GM19372 (cell line): ENCODE results near the gene EPHA4.

Experiments
- ATAC-seq: cut with Tn5 transposase; IDR thresholded peaks from one replicate; pipeline ENCODE4 v1.9.1; 2021; ENCODE audit warnings: mild to moderate bottlenecking, low read depth, moderate library complexity; ENCODE audit not compliant: unreplicated experiment

The EPHA4 gene

DNA sequence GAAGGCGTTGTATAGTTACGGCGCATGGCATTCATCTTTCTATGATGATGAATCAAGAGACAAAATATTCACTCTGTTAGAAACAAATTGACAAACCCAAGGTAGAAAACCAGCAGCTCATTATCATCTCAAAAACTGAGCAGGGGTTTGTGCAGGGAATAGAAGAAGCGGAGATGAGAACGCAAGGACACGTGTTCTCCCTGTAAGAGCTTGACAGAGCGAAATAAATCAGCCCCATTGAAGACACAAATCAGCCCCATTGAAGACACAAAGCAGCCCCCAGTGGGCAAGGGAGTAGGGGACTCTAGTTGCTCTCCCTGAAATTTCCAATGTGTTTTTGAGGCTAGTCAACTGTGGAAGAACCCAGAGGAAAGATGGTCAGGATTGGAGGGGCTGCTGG lies 199.2 kb downstream of the EPHA4 start:
- ATAC-seq, result no peak

DNA sequence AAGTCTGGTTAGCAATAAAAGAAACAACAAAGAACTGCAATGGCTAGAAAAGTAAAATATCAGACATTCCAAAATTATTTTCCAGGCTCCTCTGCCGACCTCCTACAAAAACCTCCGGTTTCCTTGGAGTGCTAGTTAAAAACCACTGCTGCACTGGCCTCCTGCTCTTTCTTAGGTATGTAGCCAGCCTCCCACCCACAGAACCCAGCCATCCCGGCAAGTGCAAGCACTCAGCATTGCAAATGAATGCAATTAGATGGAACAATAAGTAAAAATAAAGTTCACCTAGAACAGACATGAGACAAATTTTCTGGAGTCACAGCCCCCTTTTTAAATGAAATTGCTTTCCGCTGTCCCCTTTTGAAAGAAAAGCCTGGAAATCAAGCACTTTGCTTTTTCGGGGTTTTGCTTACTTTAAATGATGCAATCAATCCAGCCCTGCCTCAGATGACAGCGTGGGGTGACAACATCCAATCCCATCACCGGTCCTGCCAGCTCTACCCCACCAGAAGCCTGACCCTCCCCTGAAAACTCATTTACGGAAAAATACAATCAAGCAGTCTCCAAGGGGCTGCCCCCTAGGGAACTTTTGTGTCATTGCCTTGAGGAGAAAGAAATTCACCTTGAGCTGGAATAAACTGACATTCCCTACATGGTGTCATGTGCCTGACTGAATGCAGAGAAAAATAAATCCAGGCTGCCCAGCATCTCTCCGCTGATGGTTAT lies 199.8 kb downstream of the EPHA4 start:
- ATAC-seq, result no peak

DNA sequence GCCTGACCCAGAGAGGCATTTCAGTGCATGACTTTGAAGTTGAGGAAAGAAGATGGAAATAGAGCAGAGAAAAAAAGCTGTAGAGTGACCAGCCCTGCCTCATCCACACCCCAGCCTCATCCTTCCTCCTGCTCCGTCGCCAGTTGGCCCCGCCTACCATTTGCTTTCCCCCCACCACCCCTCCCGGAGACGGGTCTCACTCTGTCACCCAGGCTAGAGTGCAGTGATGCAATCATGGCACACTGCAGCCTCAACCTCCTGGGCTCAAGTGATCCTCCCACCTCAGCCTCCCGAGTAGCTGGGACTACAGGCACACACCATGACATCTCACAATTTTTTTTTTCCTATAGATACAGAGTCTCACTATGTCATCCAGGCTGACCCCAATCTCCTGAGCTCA lies 200.8 kb downstream of the EPHA4 start:
- no peak for ATAC-seq

DNA sequence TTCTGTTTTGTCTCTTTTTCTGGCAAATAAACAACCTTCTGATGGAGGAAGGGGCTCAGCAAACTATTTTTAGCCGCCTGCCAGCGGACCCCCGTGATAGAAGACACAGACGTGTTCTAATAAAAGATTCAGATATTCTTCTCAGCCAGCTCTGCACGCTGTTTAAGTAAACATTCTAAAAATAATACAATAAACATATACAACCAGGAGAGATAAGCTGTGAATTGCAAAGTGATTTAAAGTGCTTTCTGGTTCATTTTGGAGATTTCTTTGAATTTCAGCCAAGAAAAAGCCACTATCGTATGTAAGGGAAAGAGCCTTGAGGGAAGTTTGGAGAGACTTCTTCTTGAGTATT lies 201.3 kb downstream of the EPHA4 start:
- ATAC-seq, result no peak

DNA sequence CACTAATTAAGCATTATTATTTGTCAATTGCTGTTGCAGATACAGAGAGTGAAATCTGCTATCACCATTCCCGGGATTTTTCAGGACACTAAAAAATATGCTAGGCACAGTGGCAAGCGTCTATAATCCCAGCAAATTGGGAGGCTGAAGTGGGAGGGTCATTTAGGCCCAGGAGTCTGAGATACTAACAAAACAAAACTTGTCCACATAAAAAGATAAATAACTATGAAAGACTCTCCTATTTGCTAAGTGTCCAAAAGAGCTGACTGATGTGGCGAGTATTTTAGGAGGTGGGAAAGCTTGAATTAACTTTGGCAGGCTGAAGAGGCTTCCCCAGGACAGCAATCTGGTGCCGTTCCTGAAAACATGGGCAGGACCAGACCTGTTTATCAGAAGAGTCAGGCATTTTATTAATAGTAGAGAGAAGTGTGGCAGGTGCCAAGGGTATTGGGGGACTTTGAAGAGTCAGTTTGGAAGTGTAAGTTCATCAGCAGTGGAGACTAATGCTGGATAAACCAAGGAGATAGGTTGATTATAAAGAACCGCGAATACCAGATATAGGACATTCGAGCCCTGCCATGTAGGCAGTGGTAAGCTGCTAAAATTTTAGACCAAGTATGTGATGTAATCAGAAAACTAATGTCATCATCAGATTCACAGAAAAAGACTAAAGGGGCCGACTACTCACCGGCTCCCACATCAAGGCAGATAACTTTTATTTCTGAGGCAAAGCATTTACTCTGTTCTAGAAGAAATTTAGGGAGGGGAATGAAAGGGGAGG lies 201.8 kb downstream of the EPHA4 start:
- no peak for ATAC-seq
